Osteoblast (primary cell): ENCODE results near the gene FERMT3. TPM values are rescaled to one million over a fixed set of nuclear protein-coding genes. Genes with fewer than 3 reads are reported as not detected.

Experiments used
- DNase-seq: peaks from one replicate; pipeline ENCODE4 v3.0.0; 2011; ENCODE audit warnings: low spot score, mixed read lengths; ENCODE audit not compliant: insufficient read length; ENCODE audit errors: missing footprints
- H2AFZ ChIP-seq: 2 replicates; pipeline ENCODE4 v1.6.0; 2011; ENCODE audit warnings: mild to moderate bottlenecking, low read length
- H3K27ac ChIP-seq: 2 replicates; pipeline ENCODE4 v1.5.1; 2011; ENCODE audit warnings: mild to moderate bottlenecking, low read depth, low read length, moderate library complexity
- H3K27me3 ChIP-seq: 2 replicates; pipeline ENCODE4 v1.6.0; 2012; ENCODE audit warnings: mild to moderate bottlenecking, control low read depth, inconsistent platforms, low read length, moderate library complexity; ENCODE audit not compliant: insufficient read depth
- H3K36me3 ChIP-seq: 2 replicates; pipeline ENCODE4 v1.5.1; 2011; ENCODE audit warnings: mild to moderate bottlenecking, low read length, control low read depth, moderate library complexity; ENCODE audit not compliant: insufficient read depth
- H3K4me1 ChIP-seq: 2 replicates; pipeline ENCODE4 v1.5.1; 2011; ENCODE audit warnings: mild to moderate bottlenecking, low read length, control low read depth, moderate library complexity; ENCODE audit not compliant: insufficient read depth
- H3K4me2 ChIP-seq: 2 replicates; pipeline ENCODE4 v1.6.0; 2011; ENCODE audit warnings: mild to moderate bottlenecking, low read length; ENCODE audit not compliant: insufficient read depth
- H3K4me3 ChIP-seq: fragments of 200-600 bp; sonication (generic); 3 replicates; pipeline ENCODE4 v1.5.1; 2012; ENCODE audit warnings: mild to moderate bottlenecking, low read length, inconsistent platforms; ENCODE audit not compliant: insufficient read depth
- H3K79me2 ChIP-seq: 2 replicates; pipeline ENCODE4 v1.6.0; 2012; ENCODE audit warnings: mild to moderate bottlenecking, low read length, control low read depth, inconsistent platforms; ENCODE audit not compliant: insufficient read depth
- H3K9me3 ChIP-seq: 2 replicates; pipeline ENCODE4 v1.5.1; 2011; ENCODE audit warnings: low read depth, low read length, control low read depth
- H4K20me1 ChIP-seq: 2 replicates; pipeline ENCODE4 v1.6.0; 2012; ENCODE audit warnings: mild to moderate bottlenecking, low read length, control low read depth; ENCODE audit not compliant: insufficient read depth
- CTCF ChIP-seq: IDR thresholded peaks from 2 replicates; pipeline ENCODE4 v1.5.1; 2011; ENCODE audit warnings: mild to moderate bottlenecking, low read depth, low read length, moderate library complexity; ENCODE audit errors: extremely low read depth
- total RNA-seq: library from RNA; depleted of rRNA; stranded (reverse); fragments of >200 nt; gene quantifications from 2 replicates; pipeline ENCODE4 v1.2.3, GENCODE V29; 2012

The FERMT3 gene
- total RNA-seq, 1 donor: 1.1 TPM

GRCh38 chr11:64223001-64223651, 16.6 kb downstream of the FERMT3 start:
- Histone ChIP-seq H3K9me3 (no peaks in the 10 kb centered on the region), H2AFZ (no peak overlapping the region), H3K79me2 (peaks cover 30% of the 10 kb centered on the region), H3K4me1 (peaks cover 23% of the 10 kb centered on the region), H3K36me3 (peaks cover 5% of the 10 kb centered on the region), H3K27me3 (no peaks in the 10 kb centered on the region), H4K20me1 (peaks cover 5% of the 10 kb centered on the region), H3K27ac (no peak overlapping the region), H3K4me2 (no peak overlapping the region), H3K4me3 (no peak overlapping the region)
- TF ChIP-seq CTCF: no peak
- DNase-seq: no peak

- no peak for DNase-seq
- Histone ChIP-seq H2AFZ (no peak overlapping the region), H3K27me3 (no peaks in the 10 kb centered on the region), H3K79me2 (peaks cover 32% of the 10 kb centered on the region), H3K36me3 (peaks cover 5% of the 10 kb centered on the region), H3K9me3 (no peaks in the 10 kb centered on the region), H3K4me2 (no peak overlapping the region), H3K27ac (no peak overlapping the region), H4K20me1 (peaks cover 5% of the 10 kb centered on the region), H3K4me1 (peaks cover 23% of the 10 kb centered on the region), H3K4me3 (no peak overlapping the region)
- TF ChIP-seq CTCF: no peak
Observed at GRCh38 chr11:64224151-64224890, 17.8 kb downstream of the FERMT3 start.

DNA sequence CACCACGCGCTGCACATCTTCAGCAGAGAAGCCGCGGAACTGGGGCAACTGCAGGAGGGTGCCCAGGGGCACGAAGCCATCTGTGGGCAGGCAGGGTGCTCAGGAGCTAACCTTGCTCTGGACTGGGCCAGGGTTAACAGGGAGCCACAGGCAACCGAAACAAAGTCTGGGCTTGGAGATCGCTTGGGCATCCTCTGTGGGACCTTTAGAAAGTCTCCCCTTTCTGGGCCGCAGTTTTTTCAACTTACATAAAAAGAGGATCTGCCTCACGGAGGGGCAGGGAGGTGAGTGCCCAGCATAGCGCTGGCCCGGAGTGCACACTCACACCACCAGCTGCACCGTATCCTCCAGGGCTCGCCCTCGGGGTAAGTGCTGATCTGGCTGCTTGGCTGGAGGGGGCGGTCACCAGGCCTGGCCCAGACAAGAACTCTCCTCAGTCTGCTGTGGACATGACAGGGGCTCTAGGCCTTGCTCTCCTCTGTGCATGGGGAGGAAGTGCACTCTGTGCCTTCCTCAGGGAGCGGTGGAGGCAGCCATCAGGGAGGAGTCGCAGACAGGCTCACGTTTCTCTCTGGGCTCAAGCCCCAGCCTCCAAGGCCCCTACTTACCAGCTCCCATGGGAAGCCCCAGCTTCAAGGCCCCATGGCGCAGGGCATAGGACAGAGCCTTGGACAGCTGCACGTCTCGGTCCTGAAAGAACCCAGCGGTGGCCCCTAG, 18.5 kb downstream of the FERMT3 start:
- Histone ChIP-seq H3K4me2 (peak overlapping the region; percentile 97), H3K4me3 (peak overlapping the region; percentile 96), H3K4me1 (peaks cover 28% of the 10 kb centered on the region), H3K79me2 (peaks cover 32% of the 10 kb centered on the region), H4K20me1 (peaks cover 5% of the 10 kb centered on the region), H3K36me3 (peaks cover 5% of the 10 kb centered on the region), H3K27me3 (no peaks in the 10 kb centered on the region), H3K27ac (peak overlapping the region; percentile 80), H3K9me3 (no peaks in the 10 kb centered on the region), H2AFZ (no peak overlapping the region)
- no peak for TF ChIP-seq CTCF
- DNase-seq: no peak
